Measurements from ENCODE around the gene SLC6A12.

- TF ChIP-seq POLR2AphosphoS5 (IDR thresholded peaks at IDR 0.05; ENCODE audit: low read depth, low read length): no peak
- no peak for TF ChIP-seq CTCF (IDR thresholded peaks at IDR 0.05)
- TF ChIP-seq JUND (IDR thresholded peaks at IDR 0.05): no peak
- TF ChIP-seq MAX (IDR thresholded peaks at IDR 0.05; ENCODE audit: low read depth): no peak
- TF ChIP-seq ZBTB33 (IDR thresholded peaks at IDR 0.05; ENCODE audit: borderline replicate concordance, low read depth): no peak
- no peak for TF ChIP-seq SMC3 (IDR thresholded peaks at IDR 0.05; ENCODE audit: low read depth, low read length)
- no peak for TF ChIP-seq ELF1 (IDR thresholded peaks at IDR 0.05)
- TF ChIP-seq EP300 (IDR thresholded peaks at IDR 0.05; ENCODE audit: borderline replicate concordance in 1 of 2, low read depth in 1 of 2, low read length in 1 of 2): no peak
- TF ChIP-seq YY1 (IDR thresholded peaks at IDR 0.05; ENCODE audit: low read depth): no peak
Measured at GRCh38 chr12:186006-186625, 27.8 kb downstream of the SLC6A12 start.
